HG02610 (cell line): ENCODE results near the gene DCUN1D5.

Source experiments
- ATAC-seq: cut with Tn5 transposase; IDR thresholded peaks from one replicate; pipeline ENCODE4 v1.9.1; 2021; ENCODE audit warnings: mild to moderate bottlenecking, moderate library complexity; ENCODE audit not compliant: unreplicated experiment

Gene DCUN1D5

GRCh38 chr11:103091801-103092524, at the start of gene DCUN1D5:
Gene DCUN1D5 (minus strand): TSS chr11:103092160. CDS start chr11:103091872, 288 bp downstream.
- ATAC-seq: peak; percentile 100

- ATAC-seq: no peak
These were observed 33.5 kb upstream of the DCUN1D5 start for GRCh38 chr11:103125462-103125861.

- no peak for ATAC-seq
These were observed 22.9 kb upstream of the DCUN1D5 start for GRCh38 chr11:103114836-103115235.

GRCh38 chr11:103112364-103112763, 20.4 kb upstream of the DCUN1D5 start:
- ATAC-seq: no peak

- no peak for ATAC-seq
These were observed 19.4 kb upstream of the DCUN1D5 start for GRCh38 chr11:103111400-103111799.

GRCh38 chr11:103110391-103110790, 18.4 kb upstream of the DCUN1D5 start:
- no peak for ATAC-seq

GRCh38 chr11:103109818-103110388, 17.9 kb upstream of the DCUN1D5 start:
- ATAC-seq: peak; percentile 14

GRCh38 chr11:103108933-103109817, 17.2 kb upstream of the DCUN1D5 start, which contains the start of gene DYNC2H1:
Gene DYNC2H1 (plus strand): TSS chr11:103109426. CDS start chr11:103109575, 149 bp downstream.
- peak; percentile 100 for ATAC-seq

GRCh38 chr11:103097279-103097678, 5.3 kb upstream of the DCUN1D5 start:
- ATAC-seq: no peak

GRCh38 chr11:103091064-103091800, 728 bp downstream of the DCUN1D5 start:
- ATAC-seq: peak; percentile 37

GRCh38 chr11:103086461-103086860, 5.5 kb downstream of the DCUN1D5 start:
- ATAC-seq: no peak

- no peak for ATAC-seq
These were observed 6.1 kb downstream of the DCUN1D5 start for GRCh38 chr11:103085758-103086365.

GRCh38 chr11:103079833-103080232, 12.1 kb downstream of the DCUN1D5 start:
- no peak for ATAC-seq

- ATAC-seq: no peak
These were observed 13.2 kb downstream of the DCUN1D5 start for GRCh38 chr11:103078710-103079109.

GRCh38 chr11:103077554-103077953, 14.4 kb downstream of the DCUN1D5 start:
- no peak for ATAC-seq

GRCh38 chr11:103076361-103076760, 15.6 kb downstream of the DCUN1D5 start:
- ATAC-seq: no peak

- no peak for ATAC-seq
These were observed 21.0 kb downstream of the DCUN1D5 start for GRCh38 chr11:103071008-103071407.

GRCh38 chr11:103070142-103070541, 21.8 kb downstream of the DCUN1D5 start:
- peak; percentile 55 for ATAC-seq

- ATAC-seq: no peak
These were observed 22.6 kb downstream of the DCUN1D5 start for GRCh38 chr11:103069367-103069766.

- ATAC-seq: no peak
These were observed 24.8 kb downstream of the DCUN1D5 start for GRCh38 chr11:103067118-103067517.
